ENCODE results near the gene MYO10.

MYO10 gene

DNA sequence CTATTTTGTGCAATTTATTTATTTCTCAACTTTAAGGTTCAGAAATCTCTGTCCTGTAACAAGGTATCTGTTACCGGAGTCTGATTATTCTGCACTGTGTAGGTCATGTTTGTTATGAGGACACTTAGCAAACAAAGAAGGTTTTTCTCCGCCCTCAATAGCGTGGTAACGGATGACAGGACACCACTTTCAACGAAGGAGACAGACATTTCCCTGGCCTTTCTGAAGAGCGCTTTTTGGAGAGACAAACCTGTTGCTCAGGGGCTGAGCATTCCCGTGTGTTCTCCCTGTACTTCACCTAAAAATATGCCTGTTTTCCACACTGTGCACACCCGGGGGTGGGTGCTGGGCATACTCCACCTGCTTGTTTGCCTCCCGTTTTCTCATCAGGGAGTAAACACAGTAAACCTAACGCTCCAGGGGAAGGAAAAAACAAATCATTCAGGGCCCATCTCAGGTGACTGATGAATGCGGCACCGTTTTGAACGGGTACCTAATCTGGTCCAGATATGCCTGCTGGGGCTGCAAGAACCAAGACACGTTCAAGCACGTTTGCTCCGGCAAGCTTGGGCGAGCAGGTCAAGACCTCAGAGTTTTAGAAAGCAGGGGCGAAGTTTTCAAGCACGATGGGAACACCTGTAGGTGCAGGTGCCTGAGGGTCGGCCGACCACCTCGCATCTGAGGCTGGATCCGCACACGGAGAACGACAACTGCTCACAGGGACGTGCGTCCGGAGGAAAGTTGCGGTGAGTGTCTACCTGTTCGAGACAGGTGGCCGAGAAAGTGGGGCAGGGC, 320.1 kb downstream of the MYO10 start:
- peak in 4 of 14 donors; percentile 23 to 66 (median 44) for DNase-seq

DNA sequence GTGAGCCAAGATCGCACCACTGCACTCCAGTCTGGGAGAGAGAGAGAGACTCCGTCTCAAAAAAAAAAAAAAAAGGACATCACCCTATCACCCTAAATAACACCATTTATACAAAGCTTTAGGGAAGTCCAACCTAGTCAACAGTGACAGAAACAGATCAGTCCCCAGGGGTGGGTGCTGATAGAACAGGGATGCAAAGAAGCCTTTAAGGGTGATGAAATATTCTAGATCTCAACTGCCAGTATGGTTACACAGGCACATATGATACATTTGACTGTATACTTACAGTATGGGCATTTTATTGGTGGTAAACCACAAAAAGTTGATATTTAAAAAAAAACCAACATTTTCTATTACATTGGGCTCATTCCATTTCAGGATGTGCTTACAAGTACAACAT, 324.1 kb downstream of the MYO10 start:
- DNase-seq, result no peak

All from C1 segment of cervical spinal cord (tissue), 14 donors.